IMR-90 (cell line): ENCODE data around the gene HIVEP3. TPM values are rescaled to one million over a fixed set of nuclear protein-coding genes. Genes with fewer than 3 reads are reported as not detected.

ENCODE experiments used
- ATAC-seq: fragments of 200-7000 bp; cut with Tn5 transposase; 2 replicates; pipeline ENCODE4 v1.9.1; 2020; ENCODE audit warnings: low read depth, mild to moderate bottlenecking, moderate library complexity
- BruUV-seq: library from RNA; stranded (reverse); fragments of 400-500 nt; replicated peaks from 2 replicates; lab custom pipeline; 2021; lab: Mats Ljungman, UMichigan
- CTCF ChIA-PET: fragments of 300-600 bp; formaldehyde crosslinking; extraction: SDS; loops from one replicate; lab custom pipeline; 2021; ENCODE audit warnings: antibody characterized with exemption; lab: Yijun Ruan, JAX
- POLR2A ChIA-PET: fragments of 300-600 bp; sonication (Branson Sonifier 250); formaldehyde crosslinking; loops from one replicate; lab custom pipeline; 2022; ENCODE audit warnings: antibody characterized with exemption; ENCODE audit not compliant: unreplicated experiment; lab: Charles Lee
- DNase-seq: peaks from one replicate; pipeline ENCODE4 v3.0.0; 2013
- H2AFZ ChIP-seq: replicated peaks from 2 replicates; pipeline ENCODE3; 2013; ENCODE audit warnings: low read length, mild to moderate bottlenecking; ENCODE audit not compliant: poor library complexity
- H2AK5ac ChIP-seq: 2 replicates; pipeline ENCODE4 v1.6.1; 2013; ENCODE audit warnings: low read depth, low read length, inconsistent platforms
- H2AK9ac ChIP-seq: replicated peaks from 2 replicates; pipeline ENCODE3; 2013; ENCODE audit warnings: mild to moderate bottlenecking, low read depth, low read length, moderate library complexity; ENCODE audit not compliant: poor library complexity
- H2BK120ac ChIP-seq: 2 replicates; pipeline ENCODE4 v1.6.1; 2013; ENCODE audit warnings: low read depth, low read length, inconsistent platforms
- H2BK15ac ChIP-seq: 3 replicates; pipeline ENCODE4 v1.6.1; 2013; ENCODE audit warnings: low read depth, low read length, inconsistent platforms
- H2BK20ac ChIP-seq: 2 replicates; pipeline ENCODE4 v1.6.1; 2013; ENCODE audit warnings: low read depth, mild to moderate bottlenecking, inconsistent platforms, low read length, moderate library complexity
- H2BK5ac ChIP-seq: 2 replicates; pipeline ENCODE4 v1.6.1; 2013; ENCODE audit warnings: mild to moderate bottlenecking, low read depth, low read length, inconsistent platforms; ENCODE audit not compliant: poor library complexity, severe bottlenecking
- H3K14ac ChIP-seq: replicated peaks from 2 replicates; pipeline ENCODE4 v1.6.1; 2013; ENCODE audit warnings: low read depth, low read length, inconsistent platforms
- H3K18ac ChIP-seq: 2 replicates; pipeline ENCODE4 v1.6.1; 2013; ENCODE audit warnings: low read depth, low read length, control low read depth
- H3K23ac ChIP-seq: 2 replicates; pipeline ENCODE4 v1.6.1; 2013; ENCODE audit warnings: low read depth, low read length, inconsistent platforms
- H3K27ac ChIP-seq: 2 replicates; pipeline ENCODE4 v1.5.1; 2013; ENCODE audit warnings: mild to moderate bottlenecking, control low read depth, low read length; ENCODE audit not compliant: insufficient read depth
- H3K27me3 ChIP-seq: 2 replicates; pipeline ENCODE4 v1.6.1; 2013; ENCODE audit warnings: low read length; ENCODE audit not compliant: control insufficient read depth, insufficient read depth
- H3K36me3 ChIP-seq: 2 replicates; pipeline ENCODE4 v1.6.1; 2013; ENCODE audit warnings: low read length, mixed read lengths; ENCODE audit not compliant: control insufficient read depth, insufficient read depth
- H3K4ac ChIP-seq: 2 replicates; pipeline ENCODE4 v1.6.1; 2013; ENCODE audit warnings: low read depth, low read length, inconsistent platforms
- H3K4me1 ChIP-seq: 2 replicates; pipeline ENCODE4 v1.6.1; 2013; ENCODE audit warnings: low read length, mixed read lengths; ENCODE audit not compliant: control insufficient read depth, insufficient read depth
- H3K4me2 ChIP-seq: 2 replicates; pipeline ENCODE4 v1.6.1; 2013; ENCODE audit warnings: low read depth, mild to moderate bottlenecking, control low read depth, low read length, moderate library complexity
- H3K4me3 ChIP-seq: 2 replicates; pipeline ENCODE4 v1.5.1; 2013; ENCODE audit warnings: low read depth, mild to moderate bottlenecking, control low read depth, low read length, moderate library complexity; ENCODE audit not compliant: insufficient read depth
- H3K56ac ChIP-seq: 2 replicates; pipeline ENCODE4 v1.6.1; 2013; ENCODE audit warnings: low read length, inconsistent platforms; ENCODE audit not compliant: insufficient read depth; ENCODE audit errors: extremely low read depth
- H3K79me1 ChIP-seq, 2 experiments: 2 replicates each; pipeline ENCODE4 v1.6.1; 2013; ENCODE audit warnings: low read length in 2 of 2, inconsistent platforms in 1 of 2, low read depth in 1 of 2
- H3K9ac ChIP-seq: 2 replicates; pipeline ENCODE4 v1.6.1; 2013; ENCODE audit warnings: low read depth, low read length, control low read depth
- H3K9me1 ChIP-seq: 2 replicates; pipeline ENCODE4 v1.6.1; 2013; ENCODE audit warnings: low read length, inconsistent platforms; ENCODE audit not compliant: insufficient read depth
- H3K9me3 ChIP-seq: 2 replicates; pipeline ENCODE4 v1.6.1; 2013; ENCODE audit warnings: low read length; ENCODE audit not compliant: control insufficient read depth, insufficient read depth
- H4K20me1 ChIP-seq: 2 replicates; pipeline ENCODE4 v1.6.1; 2013; ENCODE audit warnings: low read length, inconsistent platforms; ENCODE audit not compliant: insufficient read depth
- H4K5ac ChIP-seq: 2 replicates; pipeline ENCODE4 v1.6.1; 2013; ENCODE audit warnings: mild to moderate bottlenecking, low read depth, low read length, control low read depth
- H4K8ac ChIP-seq, 2 experiments: 2 replicates each; pipeline ENCODE4 v1.6.1; 2013; ENCODE audit warnings: low read depth in 2 of 2, low read length in 2 of 2, control low read depth in 1 of 2, inconsistent platforms in 1 of 2
- H4K91ac ChIP-seq: 2 replicates; pipeline ENCODE4 v1.6.1; 2013; ENCODE audit warnings: low read depth, low read length, inconsistent platforms; ENCODE audit not compliant: insufficient read depth
- BHLHE40 ChIP-seq: fragments of 150-350 bp; IDR thresholded peaks from 2 replicates; pipeline ENCODE4 v1.6.1; 2016; ENCODE audit warnings: mild to moderate bottlenecking, low read depth, low read length
- CEBPB ChIP-seq: IDR thresholded peaks from 2 replicates; pipeline ENCODE4 v1.6.1; 2012; ENCODE audit warnings: low read depth, low read length, improper control_type of control experiment
- CHD1 ChIP-seq: IDR thresholded peaks from 2 replicates; pipeline ENCODE4 v1.6.1; 2012; ENCODE audit warnings: low read depth, low read length, improper control_type of control experiment
- ELK1 ChIP-seq: fragments of 150-350 bp; IDR thresholded peaks from 2 replicates; pipeline ENCODE4 v1.6.1; 2016; ENCODE audit warnings: low read depth, mild to moderate bottlenecking, low read length, moderate library complexity, borderline replicate concordance
- FOS ChIP-seq: fragments of 150-350 bp; IDR thresholded peaks from 2 replicates; pipeline ENCODE4 v1.6.1; 2016; ENCODE audit warnings: low read depth, low read length
- MAFK ChIP-seq: IDR thresholded peaks from 2 replicates; pipeline ENCODE4 v1.6.1; 2012; ENCODE audit warnings: low read depth, low read length, improper control_type of control experiment
- MAZ ChIP-seq: IDR thresholded peaks from 2 replicates; pipeline ENCODE4 v1.6.1; 2012; ENCODE audit warnings: low read depth, mild to moderate bottlenecking, low read length, improper control_type of control experiment, moderate library complexity, borderline replicate concordance
- MXI1 ChIP-seq: IDR thresholded peaks from 2 replicates; pipeline ENCODE4 v1.6.1; 2012; ENCODE audit warnings: low read depth, mild to moderate bottlenecking, low read length, moderate library complexity, borderline replicate concordance
- NFE2L2 ChIP-seq: fragments of 150-350 bp; IDR thresholded peaks from 2 replicates; pipeline ENCODE4 v1.6.1; 2016; ENCODE audit warnings: low read depth, mild to moderate bottlenecking, low read length
- POLR2A ChIP-seq: IDR thresholded peaks from 2 replicates; pipeline ENCODE4 v1.6.1; 2012; ENCODE audit warnings: mild to moderate bottlenecking, low read depth, low read length
- RAD21 ChIP-seq: IDR thresholded peaks from 2 replicates; pipeline ENCODE4 v1.6.1; 2012; ENCODE audit warnings: low read length, improper control_type of control experiment
- RCOR1 ChIP-seq: IDR thresholded peaks from 2 replicates; pipeline ENCODE4 v1.6.1; 2012; ENCODE audit warnings: mild to moderate bottlenecking, low read length, improper control_type of control experiment; ENCODE audit not compliant: insufficient replicate concordance
- RFX5 ChIP-seq: IDR thresholded peaks from 2 replicates; pipeline ENCODE4 v1.8.0; 2012; ENCODE audit warnings: low read depth, mild to moderate bottlenecking, low read length, moderate library complexity
- SMC3 ChIP-seq: fragments of 150-350 bp; IDR thresholded peaks from 2 replicates; pipeline ENCODE4 v1.6.1; 2016; ENCODE audit warnings: low read depth, mild to moderate bottlenecking, antibody characterized with exemption, low read length, moderate library complexity
- USF2 ChIP-seq: fragments of 150-350 bp; IDR thresholded peaks from 2 replicates; pipeline ENCODE4 v1.6.1; 2017; ENCODE audit warnings: mild to moderate bottlenecking, antibody characterized with exemption, low read length, low read depth
- WGBS, 2 experiments: methylation state at CpG; one replicate each; pipeline versions ENCODE4 v1.1.5 to v1.1.7; 2013; ENCODE audit warnings: missing lambda C conversion rate in 2 of 2; ENCODE audit not compliant: insufficient read length in 1 of 2; ENCODE audit errors: extremely low coverage in 2 of 2; 5-methylcytosine and 5-hydroxymethylcytosine counted together
- dilution Hi-C: fragments of 300-500 bp; cut with HindIII; formaldehyde crosslinking; loops from one replicate; pipeline ENCODE4 v1.14.3; 2018; ENCODE audit warnings: low sequenced_read_pairs; ENCODE audit not compliant: unreplicated experiment
- in situ Hi-C: fragments of 300-500 bp; cut with MboI; formaldehyde crosslinking; loops from 3 replicates; pipeline ENCODE4 v1.14.3; 2019; ENCODE audit warnings: low sequenced_read_pairs, inconsistent platforms, mixed read lengths
- intact Hi-C: fragments of 100-400 bp; cut with micrococcal nuclease; formaldehyde crosslinking; loops from 2 replicates; pipeline ENCODE4 v1.10.0; 2022
- polyA plus RNA-seq, 3 experiments: library from polyadenylated mRNA; depleted of rRNA; stranded (reverse); fragments of >200 nt; gene quantifications; 2 replicates each; pipeline ENCODE4 v1.2.3, GENCODE V29; 2012; ENCODE audit warnings: low replicate concordance in 1 of 3
- total RNA-seq: library from RNA; depleted of rRNA; stranded (reverse); fragments of >200 nt; gene quantifications from 2 replicates; pipeline ENCODE4 v1.2.3, GENCODE V29; 2012
- TF ChIP-seq, protein P1 (sequence below): conservative IDR thresholded peaks from 2 replicates; pipeline ENCODE4 v1.5.1; 2012; ENCODE audit warnings: mild to moderate bottlenecking, low read depth, low read length, improper control_type of control experiment

The HIVEP3 gene
- total and polyA plus RNA-seq, 2 of the 4 experiments (the other 2 are of a cell fraction) = 1.4 to 4.0 TPM

DNA sequence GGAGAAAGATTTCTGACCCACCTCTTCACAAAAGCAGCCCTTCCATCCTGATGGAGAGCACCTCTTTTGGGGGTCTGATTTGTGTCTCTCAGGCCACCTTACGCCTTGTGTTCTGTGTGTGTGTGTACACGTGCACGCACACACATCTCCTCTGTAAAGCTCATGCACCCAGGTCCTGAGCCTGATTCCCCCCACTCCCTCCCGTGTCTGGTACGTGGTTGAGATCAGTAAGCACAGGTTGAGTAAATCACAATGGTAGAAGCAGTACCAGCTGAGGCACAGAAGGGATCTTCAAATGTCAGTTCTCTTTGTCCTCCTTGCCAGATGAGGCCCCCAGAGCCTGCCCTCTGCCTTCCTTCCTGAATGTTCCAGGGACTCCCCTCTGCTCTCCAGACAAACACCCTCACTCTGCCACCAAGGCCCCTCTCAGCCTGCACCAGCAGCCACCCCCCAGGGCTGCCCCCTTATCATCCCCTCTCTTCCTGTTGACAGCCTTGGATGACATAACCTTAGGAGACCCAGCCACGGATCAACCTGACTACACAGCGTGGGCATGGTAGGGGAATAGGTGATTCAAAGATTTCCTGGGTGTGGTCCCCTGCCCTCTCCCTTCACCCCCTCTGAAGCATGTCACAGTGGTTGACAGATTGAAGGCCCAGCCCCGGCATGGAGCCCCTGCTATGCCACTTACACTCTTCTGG is 112.8 kb downstream of the HIVEP3 start:
- Histone ChIP-seq H3K14ac (no peak overlapping the region), H4K91ac (no peak overlapping the region), H3K27me3 (no peaks in the 10 kb centered on the region), H2BK20ac (no peak overlapping the region), H3K9ac (no peak overlapping the region), H2AK5ac (no peak overlapping the region), H4K20me1 (no peaks in the 10 kb centered on the region), H3K4me1 (no peaks in the 10 kb centered on the region), H3K18ac (no peak overlapping the region), H2AK9ac (no peak overlapping the region), H3K56ac (no peak overlapping the region), H3K36me3 (no peaks in the 10 kb centered on the region), H2AFZ (no peak overlapping the region), H4K5ac (no peak overlapping the region), H3K27ac (no peak overlapping the region), H3K9me1 (no peaks in the 10 kb centered on the region), H2BK5ac (no peak overlapping the region), H3K4me3 (no peak overlapping the region), H3K4me2 (no peak overlapping the region), H2BK120ac (no peak overlapping the region), H3K79me1 (no peaks in the 10 kb centered on the region), H2BK15ac (no peak overlapping the region), H3K23ac (no peak overlapping the region), H3K9me3 (no peaks in the 10 kb centered on the region), H3K4ac (no peak overlapping the region), H4K8ac (no peak overlapping the region)
- in situ Hi-C loops = no loop called here
- ATAC-seq (no peak), DNase-seq (no peak)
- CTCF ChIA-PET = no interaction called here
- POLR2A ChIA-PET = no interaction called here
- dilution Hi-C loops = no loop called here
- no TSS peak for BruUV-seq
- intact Hi-C loops = no loop called here
- 80% methylated on average over 1 of the region's 8 CpGs; no CpG with 5 or more reads in 1 of the 2 experiments for WGBS, 2 experiments
- TF ChIP-seq MXI1 = no peak
- no peak for TF ChIP-seq FOS
- no peak for TF ChIP-seq RAD21
- TF ChIP-seq RCOR1 = no peak
- TF ChIP-seq, protein P1, sequence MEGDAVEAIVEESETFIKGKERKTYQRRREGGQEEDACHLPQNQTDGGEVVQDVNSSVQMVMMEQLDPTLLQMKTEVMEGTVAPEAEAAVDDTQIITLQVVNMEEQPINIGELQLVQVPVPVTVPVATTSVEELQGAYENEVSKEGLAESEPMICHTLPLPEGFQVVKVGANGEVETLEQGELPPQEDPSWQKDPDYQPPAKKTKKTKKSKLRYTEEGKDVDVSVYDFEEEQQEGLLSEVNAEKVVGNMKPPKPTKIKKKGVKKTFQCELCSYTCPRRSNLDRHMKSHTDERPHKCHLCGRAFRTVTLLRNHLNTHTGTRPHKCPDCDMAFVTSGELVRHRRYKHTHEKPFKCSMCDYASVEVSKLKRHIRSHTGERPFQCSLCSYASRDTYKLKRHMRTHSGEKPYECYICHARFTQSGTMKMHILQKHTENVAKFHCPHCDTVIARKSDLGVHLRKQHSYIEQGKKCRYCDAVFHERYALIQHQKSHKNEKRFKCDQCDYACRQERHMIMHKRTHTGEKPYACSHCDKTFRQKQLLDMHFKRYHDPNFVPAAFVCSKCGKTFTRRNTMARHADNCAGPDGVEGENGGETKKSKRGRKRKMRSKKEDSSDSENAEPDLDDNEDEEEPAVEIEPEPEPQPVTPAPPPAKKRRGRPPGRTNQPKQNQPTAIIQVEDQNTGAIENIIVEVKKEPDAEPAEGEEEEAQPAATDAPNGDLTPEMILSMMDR = no peak
- TF ChIP-seq SMC3 = no peak
- TF ChIP-seq CHD1 = no peak
- TF ChIP-seq MAFK = no peak
- TF ChIP-seq RFX5 = no peak
- no peak for TF ChIP-seq USF2
- TF ChIP-seq MAZ = no peak
- TF ChIP-seq BHLHE40 = no peak
- no peak for TF ChIP-seq POLR2A
- TF ChIP-seq NFE2L2 = no peak
- no peak for TF ChIP-seq ELK1
- no peak for TF ChIP-seq CEBPB
